Osteocyte (in vitro differentiated cells): Measurements from ENCODE around the gene XXYLT1. TPM values are rescaled to one million over a fixed set of nuclear protein-coding genes. Genes with fewer than 3 reads are reported as not detected.

ENCODE experiments used
- DNase-seq: peaks from one replicate; pipeline ENCODE4 v3.0.0; 2021; ENCODE audit warnings: mixed read lengths; ENCODE audit not compliant: unreplicated experiment; ENCODE audit errors: extremely low spot score
- H3K27ac Mint-ChIP-seq: one replicate; pipeline ENCODE4 v1.8.0; 2021; ENCODE audit warnings: mild to moderate bottlenecking, mixed read lengths; ENCODE audit not compliant: unreplicated experiment
- H3K27me3 Mint-ChIP-seq: one replicate; pipeline ENCODE4 v1.8.0; 2021; ENCODE audit warnings: mixed read lengths; ENCODE audit not compliant: unreplicated experiment
- H3K36me3 Mint-ChIP-seq: one replicate; pipeline ENCODE4 v1.8.0; 2021; ENCODE audit warnings: mixed read lengths; ENCODE audit not compliant: unreplicated experiment
- H3K4me1 Mint-ChIP-seq: one replicate; pipeline ENCODE4 v1.8.0; 2021; ENCODE audit warnings: mixed read lengths; ENCODE audit not compliant: unreplicated experiment
- H3K4me3 Mint-ChIP-seq: one replicate; pipeline ENCODE4 v1.8.0; 2021; ENCODE audit warnings: mild to moderate bottlenecking, moderate library complexity, mixed read lengths; ENCODE audit not compliant: unreplicated experiment
- H3K9me3 Mint-ChIP-seq: one replicate; pipeline ENCODE4 v1.8.0; 2021; ENCODE audit warnings: mixed read lengths; ENCODE audit not compliant: unreplicated experiment
- CTCF ChIP-seq: fragments of 200-600 bp; sonication (generic); IDR thresholded peaks from 2 replicates; pipeline ENCODE4 v1.5.0; 2021; ENCODE audit warnings: antibody characterized with exemption, mild to moderate bottlenecking, moderate library complexity
- total RNA-seq: library from RNA; stranded (reverse); gene quantifications from 2 replicates; pipeline ENCODE4 v1.2.1, GENCODE V29; 2021

The XXYLT1 gene
- total RNA-seq, 1 donor from 2014 or later: 35.8 TPM

- peaks cover 10% of the 10 kb centered on the region for H3K9me3 Mint-ChIP-seq
- H3K36me3 Mint-ChIP-seq: peaks cover 8% of the 10 kb centered on the region
- no peaks in the 10 kb centered on the region for H3K27me3 Mint-ChIP-seq
- no peak overlapping the region for H3K27ac Mint-ChIP-seq
- no peaks in the 10 kb centered on the region for H3K4me1 Mint-ChIP-seq
- DNase-seq: no peak
- no peak for TF ChIP-seq CTCF
- no peak overlapping the region for H3K4me3 Mint-ChIP-seq
Measured at GRCh38 chr3:195137638-195138588, 133.0 kb downstream of the XXYLT1 start.

- Mint-ChIP-seq H3K36me3 (peaks cover 7% of the 10 kb centered on the region), H3K27me3 (no peaks in the 10 kb centered on the region), H3K9me3 (peaks cover 3% of the 10 kb centered on the region), H3K4me1 (no peaks in the 10 kb centered on the region), H3K27ac (no peak overlapping the region), H3K4me3 (no peak overlapping the region)
- no peak for DNase-seq
- no peak for TF ChIP-seq CTCF
Measured at GRCh38 chr3:195135917-195136316, 135.0 kb downstream of the XXYLT1 start.

- TF ChIP-seq CTCF: no peak
- no peak overlapping the region for H3K4me3 Mint-ChIP-seq
- no peak for DNase-seq
- no peaks in the 10 kb centered on the region for H3K9me3 Mint-ChIP-seq
- H3K36me3 Mint-ChIP-seq: peaks cover 6% of the 10 kb centered on the region
- peaks cover 5% of the 10 kb centered on the region for H3K4me1 Mint-ChIP-seq
- no peak overlapping the region for H3K27ac Mint-ChIP-seq
- no peaks in the 10 kb centered on the region for H3K27me3 Mint-ChIP-seq
Measured at GRCh38 chr3:195134431-195134830, 136.5 kb downstream of the XXYLT1 start.

GRCh38 chr3:195133462-195133861, 137.5 kb downstream of the XXYLT1 start:
- Mint-ChIP-seq H3K4me1 (peaks cover 15% of the 10 kb centered on the region), H3K9me3 (no peaks in the 10 kb centered on the region), H3K36me3 (peaks cover 6% of the 10 kb centered on the region), H3K27me3 (no peaks in the 10 kb centered on the region), H3K4me3 (no peak overlapping the region), H3K27ac (no peak overlapping the region)
- no peak for TF ChIP-seq CTCF
- DNase-seq: no peak

- H3K4me1 Mint-ChIP-seq: peaks cover 19% of the 10 kb centered on the region
- H3K36me3 Mint-ChIP-seq: peaks cover 6% of the 10 kb centered on the region
- H3K4me3 Mint-ChIP-seq: no peak overlapping the region
- H3K9me3 Mint-ChIP-seq: no peaks in the 10 kb centered on the region
- DNase-seq: no peak
- no peak overlapping the region for H3K27ac Mint-ChIP-seq
- H3K27me3 Mint-ChIP-seq: no peaks in the 10 kb centered on the region
- TF ChIP-seq CTCF: no peak
Measured at GRCh38 chr3:195133013-195133412, 137.9 kb downstream of the XXYLT1 start.
